Measurements from ENCODE around the gene PFDN6.
"Not testable (repeated sequence)": the region's sequence is repeated elsewhere in the genome, so short reads cannot be mapped to it uniquely, and the experiment has no call there.

PFDN6 gene

DNA sequence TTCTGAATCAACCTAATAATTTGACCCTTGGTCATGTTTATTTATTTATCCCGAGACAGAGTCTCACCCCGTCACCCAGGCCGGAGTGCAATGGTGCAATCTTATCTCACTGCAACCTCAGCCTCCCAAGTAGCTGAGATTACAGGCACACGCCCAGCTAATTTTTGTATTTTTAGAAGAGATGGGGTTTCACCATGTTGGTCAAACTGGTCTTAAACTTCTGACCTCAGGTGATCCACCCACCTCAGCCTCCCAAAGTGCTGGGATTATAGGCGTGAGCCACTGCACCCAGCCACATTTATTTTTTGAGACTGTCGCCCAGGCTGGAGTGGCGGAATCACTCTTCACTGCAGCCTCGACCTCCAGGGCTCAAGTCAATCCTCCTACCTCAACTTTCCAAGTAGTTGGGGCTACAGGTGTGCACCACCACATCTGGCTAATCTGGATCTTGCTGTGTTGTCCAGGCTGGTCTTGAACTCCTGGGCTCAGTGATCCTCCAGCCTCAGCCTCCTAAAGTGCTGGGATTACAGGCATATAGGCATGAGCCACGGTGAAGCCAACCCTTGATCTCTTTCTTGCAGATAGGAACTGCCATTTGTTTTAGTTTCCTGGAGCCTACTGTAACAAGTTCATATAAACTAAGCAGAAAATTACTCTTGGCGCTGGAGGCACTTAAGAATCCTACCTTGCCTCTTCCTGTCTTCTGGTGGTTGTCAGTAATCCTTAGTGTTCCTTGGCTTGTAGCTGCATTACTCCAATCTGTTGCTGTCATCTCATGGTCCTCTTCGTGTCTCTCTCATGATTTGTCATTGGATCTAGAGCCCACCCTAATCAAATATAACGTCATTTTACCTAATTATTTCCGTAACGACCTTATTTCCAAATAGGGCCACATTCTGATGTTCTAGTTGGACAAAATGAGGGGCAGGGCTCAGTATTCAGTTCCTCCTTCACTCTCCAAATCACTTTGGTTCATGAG lies 15.2 kb upstream of the PFDN6 start:
- DNase-seq (ENCODE audit: low spot score), result peak; percentile 62

DNA sequence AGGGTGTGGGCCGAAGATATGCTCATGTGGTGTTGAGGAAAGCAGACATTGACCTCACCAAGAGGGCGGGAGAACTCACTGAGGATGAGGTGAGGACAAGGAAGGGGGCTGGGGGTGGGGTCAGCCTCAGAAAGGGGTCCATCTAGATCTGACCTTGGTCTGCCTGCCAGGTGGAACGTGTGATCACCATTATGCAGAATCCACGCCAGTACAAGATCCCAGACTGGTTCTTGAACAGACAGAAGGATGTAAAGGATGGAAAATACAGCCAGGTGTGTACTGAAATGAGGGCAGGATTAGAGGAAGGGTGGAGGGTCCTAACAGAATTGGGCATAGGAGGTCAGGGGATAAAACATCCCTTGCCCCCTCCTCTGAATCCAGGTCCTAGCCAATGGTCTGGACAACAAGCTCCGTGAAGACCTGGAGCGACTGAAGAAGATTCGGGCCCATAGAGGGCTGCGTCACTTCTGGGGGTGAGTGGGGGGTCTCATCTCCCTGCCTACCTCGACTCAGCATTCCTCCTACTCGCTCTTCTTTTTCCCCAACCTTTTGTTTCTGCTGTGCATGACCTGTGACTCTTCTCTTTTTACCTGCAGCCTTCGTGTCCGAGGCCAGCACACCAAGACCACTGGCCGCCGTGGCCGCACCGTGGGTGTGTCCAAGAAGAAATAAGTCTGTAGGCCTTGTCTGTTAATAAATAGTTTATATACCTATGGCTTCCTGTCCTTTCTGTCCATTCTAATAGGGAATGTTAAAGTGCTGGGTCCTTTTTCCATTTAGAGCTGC lies 13.4 kb upstream of the PFDN6 start:
- peak; percentile 37 for DNase-seq (ENCODE audit: low spot score)

DNA sequence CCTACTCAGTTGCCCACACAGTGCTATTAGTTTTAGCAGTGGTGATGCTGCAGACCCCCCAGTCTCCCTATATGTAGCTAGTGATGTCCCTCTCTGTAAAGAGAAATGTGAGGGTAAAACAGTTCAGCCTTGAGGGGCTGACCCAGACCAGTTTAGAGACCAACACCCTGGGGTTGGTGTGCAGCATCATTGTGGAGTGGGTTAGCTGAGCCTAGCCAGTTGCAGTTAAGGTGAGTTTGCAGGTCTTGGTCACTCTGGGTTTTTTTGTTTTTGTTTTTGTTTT lies 12.9 kb upstream of the PFDN6 start:
- DNase-seq (ENCODE audit: low spot score), result no peak

DNA sequence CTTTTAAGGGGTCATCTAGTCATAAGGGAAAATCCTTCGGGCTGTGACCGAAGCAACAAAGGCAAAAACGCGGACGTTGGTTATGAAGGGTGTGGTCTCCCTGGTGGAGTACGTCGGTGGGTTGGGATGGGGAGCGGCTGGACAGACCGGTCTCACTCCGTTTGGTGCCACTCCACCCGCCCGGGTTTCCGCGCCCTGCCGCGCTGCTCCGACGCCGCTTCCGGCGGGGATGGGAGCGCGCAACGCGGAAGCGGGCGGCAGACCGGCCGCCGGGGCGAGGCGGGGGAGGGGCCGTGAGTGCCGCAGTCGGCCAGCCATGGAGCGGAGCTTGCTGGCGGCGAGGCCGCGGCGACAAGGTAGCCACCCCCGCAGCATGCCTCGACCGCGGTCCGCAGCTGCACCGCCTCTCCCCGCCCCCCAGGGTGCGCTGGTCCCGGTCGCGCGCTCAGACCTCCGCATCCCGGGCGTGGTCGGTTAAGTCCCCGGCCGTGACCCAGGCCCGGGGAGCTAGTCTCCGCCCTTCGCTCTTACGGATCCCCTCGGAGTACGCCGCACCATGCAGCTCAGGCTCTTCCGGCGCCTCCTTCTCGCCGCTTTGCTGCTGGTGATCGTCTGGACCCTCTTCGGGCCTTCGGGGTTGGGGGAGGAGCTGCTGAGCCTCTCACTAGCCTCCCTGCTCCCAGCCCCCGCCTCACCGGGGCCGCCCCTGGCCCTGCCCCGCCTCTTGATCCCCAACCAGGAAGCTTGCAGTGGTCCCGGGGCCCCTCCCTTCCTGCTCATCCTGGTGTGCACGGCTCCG lies 12.3 kb upstream of the PFDN6 start, which contains the start of gene B3GALT4:
B3GALT4 (plus strand) TSS at position 260 of the 799 bp plus-strand sequence; CDS start at position 557, 297 bp downstream.
- DNase-seq (ENCODE audit: low spot score), result peak; percentile 89

DNA sequence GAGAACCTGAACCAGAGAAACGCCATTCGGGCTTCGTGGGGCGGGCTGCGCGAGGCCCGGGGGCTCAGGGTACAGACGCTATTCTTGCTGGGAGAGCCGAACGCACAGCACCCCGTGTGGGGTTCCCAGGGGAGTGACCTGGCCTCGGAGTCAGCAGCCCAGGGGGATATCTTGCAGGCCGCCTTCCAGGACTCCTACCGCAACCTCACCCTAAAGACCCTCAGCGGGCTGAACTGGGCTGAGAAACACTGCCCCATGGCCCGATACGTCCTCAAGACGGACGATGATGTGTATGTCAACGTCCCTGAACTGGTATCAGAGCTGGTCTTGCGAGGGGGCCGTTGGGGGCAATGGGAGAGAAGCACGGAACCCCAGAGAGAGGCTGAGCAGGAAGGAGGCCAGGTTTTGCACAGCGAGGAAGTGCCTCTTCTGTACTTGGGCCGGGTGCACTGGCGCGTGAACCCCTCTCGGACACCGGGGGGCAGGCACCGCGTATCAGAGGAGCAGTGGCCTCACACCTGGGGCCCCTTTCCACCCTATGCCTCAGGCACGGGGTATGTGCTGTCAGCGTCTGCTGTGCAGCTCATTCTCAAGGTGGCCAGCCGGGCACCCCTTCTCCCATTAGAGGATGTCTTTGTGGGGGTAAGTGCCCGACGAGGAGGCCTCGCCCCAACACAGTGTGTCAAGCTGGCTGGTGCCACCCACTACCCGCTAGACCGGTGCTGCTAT lies 11.6 kb upstream of the PFDN6 start:
- peak; percentile 38 for DNase-seq (ENCODE audit: low spot score)

DNA sequence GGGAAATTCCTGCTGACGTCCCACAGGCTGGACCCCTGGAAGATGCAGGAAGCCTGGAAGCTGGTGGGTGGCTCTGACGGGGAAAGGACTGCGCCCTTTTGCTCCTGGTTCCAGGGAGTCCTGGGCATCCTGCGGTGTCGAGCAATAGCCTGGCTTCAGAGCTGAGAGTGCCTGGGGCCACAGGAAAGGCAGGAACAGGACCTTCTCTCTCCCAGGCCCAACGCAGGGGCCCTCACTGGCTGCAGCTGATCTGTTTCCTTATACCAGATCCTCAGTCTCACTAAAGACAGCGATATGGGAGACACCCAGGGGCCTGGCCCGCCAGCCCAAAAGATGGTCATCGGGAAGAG lies 11.0 kb upstream of the PFDN6 start:
- DNase-seq (ENCODE audit: low spot score), result no peak

DNA sequence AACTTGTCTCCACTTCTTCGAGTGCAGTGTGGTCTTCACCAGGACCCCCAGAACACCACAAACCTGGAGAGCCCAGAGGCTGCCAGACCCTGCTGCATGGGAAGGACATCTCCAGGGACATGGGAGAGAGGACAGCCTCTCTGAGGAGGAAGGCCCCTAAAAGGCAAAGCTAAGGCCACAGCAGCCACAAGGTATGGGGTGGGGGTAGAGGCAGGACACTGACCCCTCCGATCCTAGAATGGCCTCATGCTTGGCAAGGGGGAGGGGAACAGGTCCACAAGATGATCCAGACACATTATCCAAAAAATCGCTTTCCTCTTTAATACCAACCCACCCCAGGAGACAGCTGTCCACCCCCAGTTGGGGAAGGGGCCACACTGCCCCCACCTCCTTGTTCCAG lies 10.6 kb upstream of the PFDN6 start:
- DNase-seq (ENCODE audit: low spot score), result no peak

DNA sequence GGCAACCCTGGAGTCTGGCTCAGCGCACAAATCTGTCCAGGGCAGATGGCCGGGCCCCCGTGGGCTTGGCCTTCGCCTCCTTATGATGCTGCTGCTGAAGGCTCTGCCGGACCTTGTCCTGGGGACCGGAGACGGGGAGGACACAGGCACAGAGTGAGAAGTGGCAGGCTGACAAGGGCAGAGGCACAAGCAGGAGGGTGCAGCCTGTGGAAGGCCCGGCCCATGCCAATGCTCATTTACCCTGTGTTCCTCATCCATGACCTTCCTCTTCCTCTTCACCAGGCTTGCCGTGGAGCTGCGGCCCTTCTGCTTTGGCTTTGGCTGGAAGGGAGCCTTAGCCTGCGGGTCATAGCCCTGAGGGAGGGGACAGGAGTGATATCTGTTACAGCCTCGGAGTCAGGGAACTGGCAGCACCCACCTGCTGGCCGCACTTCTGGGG lies 10.1 kb upstream of the PFDN6 start:
- no peak for DNase-seq (ENCODE audit: low spot score)

DNA sequence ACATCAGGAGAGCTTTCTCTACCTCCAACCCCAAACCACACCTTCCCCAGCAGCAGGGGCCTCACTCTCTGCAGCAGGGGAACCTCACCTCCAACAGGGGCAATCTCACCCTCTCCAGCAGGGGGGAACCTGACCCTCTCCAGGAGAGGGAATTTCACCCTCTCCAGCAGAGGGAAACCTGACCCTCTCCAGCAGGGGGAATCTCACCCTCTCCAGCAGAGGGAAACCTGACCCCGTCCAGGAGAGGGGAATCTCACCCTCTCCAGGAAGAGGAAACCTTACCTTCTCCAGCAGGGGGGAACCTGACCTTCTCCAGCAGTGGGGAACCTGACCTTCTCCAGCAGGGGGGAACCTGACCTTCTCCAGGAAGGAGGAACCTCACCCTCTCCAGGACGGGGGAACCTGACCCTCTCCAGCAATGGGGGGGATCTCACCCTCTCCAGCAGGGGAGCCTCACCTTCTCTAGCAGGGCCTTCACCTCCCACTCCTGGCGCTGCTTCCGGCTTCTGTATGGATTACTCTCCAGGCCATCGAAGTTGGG lies 9.4 kb upstream of the PFDN6 start:
- peak; percentile 81 for DNase-seq (ENCODE audit: low spot score)

DNA sequence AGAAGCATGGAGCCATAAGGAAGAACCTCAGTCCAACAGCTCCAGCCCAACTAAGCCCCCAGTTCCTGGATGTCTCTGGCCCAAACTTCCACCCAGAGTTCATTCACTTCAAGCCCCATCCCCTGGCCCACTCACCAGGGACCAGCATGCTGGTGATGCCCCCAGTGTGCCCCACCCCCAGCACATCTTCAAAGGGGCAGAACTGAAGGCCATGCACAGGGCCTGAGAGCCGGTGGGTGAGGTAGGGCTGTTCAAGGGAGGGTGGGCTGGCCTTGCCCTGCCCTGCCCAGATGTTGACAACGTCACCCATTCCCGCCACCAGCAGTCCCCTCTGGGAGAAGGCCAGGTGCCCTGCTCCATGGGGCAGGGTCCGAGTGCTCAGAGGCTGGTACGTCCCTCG lies 8.9 kb upstream of the PFDN6 start:
- no peak for DNase-seq (ENCODE audit: low spot score)

DNA sequence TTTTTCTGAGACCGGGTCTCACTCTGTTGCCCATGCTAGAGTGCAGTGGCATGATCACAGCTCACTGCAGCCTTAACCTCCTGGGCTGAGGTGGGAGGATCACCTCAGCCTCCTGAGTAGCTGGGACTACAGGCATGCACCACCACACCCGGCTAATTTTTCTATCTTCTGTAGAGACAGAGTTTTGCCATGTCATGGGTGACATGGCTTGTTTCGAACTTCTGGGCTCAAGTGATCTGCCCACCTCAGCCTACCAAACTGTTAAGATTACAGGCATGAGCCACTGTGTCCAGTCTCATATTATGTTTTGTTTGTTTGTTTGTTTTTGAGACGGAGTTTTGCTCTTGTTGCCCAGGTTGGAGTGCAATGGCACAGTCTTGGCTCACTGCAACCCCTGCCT lies 4.2 kb upstream of the PFDN6 start:
- not testable (repeated sequence) for DNase-seq (ENCODE audit: low spot score)

DNA sequence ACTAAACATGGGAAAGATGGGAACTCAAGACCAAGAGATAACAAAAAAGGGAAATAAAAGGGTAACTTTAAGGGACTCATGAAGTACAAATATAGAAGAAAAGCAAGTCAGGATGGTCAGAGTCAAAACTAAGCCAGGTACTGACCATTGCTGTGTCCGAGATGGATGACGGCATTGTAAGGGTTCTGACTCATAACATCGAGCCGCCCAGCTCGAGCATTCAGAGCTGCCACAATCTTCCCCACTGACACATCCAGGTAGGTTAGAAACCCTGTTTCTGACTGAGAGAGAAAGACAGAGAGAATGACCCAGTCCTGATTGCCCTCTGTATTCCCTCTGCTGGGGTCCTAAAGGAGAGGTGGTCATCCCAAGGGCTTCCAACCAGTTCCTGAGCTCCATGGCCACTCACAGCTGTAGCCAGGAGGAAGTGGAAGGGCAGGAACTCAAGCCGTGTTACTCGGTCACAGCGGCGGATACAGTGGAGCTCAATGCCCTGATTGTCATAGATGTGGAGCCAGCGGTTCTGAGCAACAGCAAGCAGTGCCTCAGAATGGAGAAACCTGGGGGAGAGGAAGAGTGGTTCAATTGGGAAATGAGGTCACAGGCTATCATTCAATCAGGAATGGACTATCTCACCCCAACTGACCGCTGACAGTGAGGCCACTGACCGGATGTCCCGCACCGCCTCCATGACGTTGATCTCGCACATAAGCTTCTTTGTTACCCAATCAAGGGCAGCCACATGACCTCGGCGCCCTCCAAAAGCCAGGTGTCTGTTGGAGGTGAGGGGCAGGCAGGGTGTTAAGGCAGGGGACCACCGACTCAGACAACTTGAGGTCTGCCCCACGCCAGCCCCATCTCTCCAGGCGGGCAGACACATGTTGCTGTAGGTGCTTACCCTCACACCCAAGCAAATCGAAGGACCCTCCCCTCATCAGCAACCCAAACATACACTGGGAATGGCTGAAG lies 2.2 kb upstream of the PFDN6 start:
- no peak for DNase-seq (ENCODE audit: low spot score)

DNA sequence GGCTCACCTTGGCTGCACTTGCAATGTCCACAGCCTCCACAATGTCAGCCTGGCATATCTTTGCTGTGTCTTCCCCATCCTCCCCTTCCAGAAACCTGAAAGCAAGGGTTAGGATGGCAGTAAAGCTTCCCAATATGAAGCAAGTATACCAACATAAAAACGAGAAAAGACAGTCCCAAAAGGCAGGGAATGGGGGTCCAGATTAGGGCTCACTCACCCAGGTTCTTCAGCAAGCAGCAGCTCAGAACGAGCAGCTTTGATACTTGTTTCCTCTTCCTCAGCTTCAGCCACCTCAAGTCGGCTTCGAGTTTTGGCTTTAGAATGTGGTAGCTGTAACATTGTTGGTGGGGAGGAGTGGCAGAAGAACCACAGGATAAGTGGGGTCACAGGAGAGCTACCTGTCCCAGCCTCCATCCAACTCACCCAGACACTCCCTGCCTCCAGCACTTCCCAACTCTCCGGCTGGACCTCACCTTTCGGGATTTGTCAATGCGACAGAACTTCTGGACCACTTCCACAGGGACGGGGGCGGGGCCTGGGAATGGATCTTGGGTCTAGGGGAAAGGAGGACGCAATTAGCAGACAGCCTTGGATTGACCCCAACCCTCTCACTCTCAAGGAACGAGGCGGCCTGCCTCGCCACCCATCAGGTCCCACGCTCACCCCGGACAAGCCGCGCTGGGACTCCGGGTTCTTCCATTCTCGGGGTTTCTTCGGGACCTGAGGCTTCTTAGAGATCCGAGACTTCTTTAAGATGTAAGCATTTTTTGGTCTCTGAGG lies 1.1 kb upstream of the PFDN6 start:
- no peak for DNase-seq (ENCODE audit: low spot score)

DNA sequence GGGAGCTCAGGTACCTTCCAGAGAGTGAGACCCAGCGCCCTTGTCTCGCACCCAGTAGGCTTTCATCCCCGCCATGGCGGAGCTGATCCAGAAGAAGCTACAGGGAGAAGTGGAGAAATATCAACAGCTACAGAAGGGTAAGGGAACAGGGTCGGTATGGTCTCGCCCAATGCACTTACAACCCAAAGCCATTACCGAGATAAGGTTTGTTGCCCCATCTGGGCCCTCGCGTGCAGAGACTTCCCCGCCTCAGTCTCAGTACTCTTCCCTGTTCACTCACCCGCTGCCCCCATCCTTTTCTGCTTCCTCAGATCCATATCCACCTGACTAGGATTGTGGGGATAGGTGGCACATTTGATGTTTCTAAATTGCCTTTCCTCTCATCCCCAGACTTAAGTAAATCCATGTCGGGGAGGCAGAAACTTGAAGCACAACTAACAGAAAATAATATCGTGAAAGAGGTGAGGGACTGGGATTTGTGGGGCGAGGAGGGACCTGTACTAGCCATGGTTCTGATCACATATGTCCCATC lies 449 bp downstream of the PFDN6 start:
- no peak for DNase-seq (ENCODE audit: low spot score)

DNA sequence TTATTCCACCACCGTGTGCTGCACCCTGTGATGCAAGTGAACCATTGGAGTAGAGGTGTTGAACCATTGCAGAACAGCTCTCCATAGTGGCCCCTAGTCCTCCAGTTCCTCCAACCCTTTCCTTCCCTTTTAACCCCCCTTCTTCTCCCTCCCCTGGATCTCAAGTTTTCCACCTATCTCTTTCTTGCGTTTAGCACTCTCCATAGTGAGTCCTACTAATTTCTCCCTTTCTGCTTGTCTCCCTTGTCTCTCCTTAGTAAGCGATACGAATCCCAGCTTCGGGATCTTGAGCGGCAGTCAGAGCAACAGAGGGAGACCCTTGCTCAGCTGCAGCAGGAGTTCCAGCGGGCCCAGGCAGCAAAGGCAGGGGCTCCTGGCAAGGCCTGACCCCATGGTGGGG lies 1.1 kb downstream of the PFDN6 start:
- DNase-seq (ENCODE audit: low spot score), result no peak

DNA sequence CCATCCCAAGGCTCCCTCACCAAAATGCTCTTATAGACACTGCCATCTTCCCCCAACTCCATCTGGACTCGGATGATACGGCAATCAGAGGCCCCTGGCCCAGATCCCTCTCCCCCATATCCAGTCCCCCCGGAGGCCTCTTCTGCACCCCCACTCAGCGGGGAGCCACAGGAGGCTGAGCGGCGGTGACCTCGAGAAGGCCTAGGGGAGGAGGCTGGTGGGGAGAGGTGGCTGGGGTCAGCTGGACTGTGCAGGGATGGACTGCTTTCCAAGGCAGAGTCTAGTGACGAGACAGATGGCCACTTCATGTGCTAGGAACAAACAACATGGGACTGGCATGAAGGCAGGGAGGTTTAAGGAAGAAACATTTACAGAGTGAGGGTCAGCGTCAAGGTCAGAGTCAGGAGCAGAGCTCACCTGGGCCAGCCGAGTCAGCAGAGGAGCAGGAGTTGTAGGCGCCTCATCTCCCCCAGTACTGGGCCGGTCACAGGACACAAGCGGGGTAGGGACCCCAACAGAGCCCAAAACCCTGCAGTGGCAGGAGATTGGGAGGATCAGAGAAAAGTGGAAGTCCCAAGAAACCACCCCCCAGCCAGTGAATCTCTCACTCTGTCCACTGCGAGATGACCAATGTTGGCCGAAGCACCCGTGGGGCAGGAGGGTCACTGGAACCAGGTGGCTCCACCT lies 3.7 kb downstream of the PFDN6 start:
- DNase-seq (ENCODE audit: low spot score), result no peak

DNA sequence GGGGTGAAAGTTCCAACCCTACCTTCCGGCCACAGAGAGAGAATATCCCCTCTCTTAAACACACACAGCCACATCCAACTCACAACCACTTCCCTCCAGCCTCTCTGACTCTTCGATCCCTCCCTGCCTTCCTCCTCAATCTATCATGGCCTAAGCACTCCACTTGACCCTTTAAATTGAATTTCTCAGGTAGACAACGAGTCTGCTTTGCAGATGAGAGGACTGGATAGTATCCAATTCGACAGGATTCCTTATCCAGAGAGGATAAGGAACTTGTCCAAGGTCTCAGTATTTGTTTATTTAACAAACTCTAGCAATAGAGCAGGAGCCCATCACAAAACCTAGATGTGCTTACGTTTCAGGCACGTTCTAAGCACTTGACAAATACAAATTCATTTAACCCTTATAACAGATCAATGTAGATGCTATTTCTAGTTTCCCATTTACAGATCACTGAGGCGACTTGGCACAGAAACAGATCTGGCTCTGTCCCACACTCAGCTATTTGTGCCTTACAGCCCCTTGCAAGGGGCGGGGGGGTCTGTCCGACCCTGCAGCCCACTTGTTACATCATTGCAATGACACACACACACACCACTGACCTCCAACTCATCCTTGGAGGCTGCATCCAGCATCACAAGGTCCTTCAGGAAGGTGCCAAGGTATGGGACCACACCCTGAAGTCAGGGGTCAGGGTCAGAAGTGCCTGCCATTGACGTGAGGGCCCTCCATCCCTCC lies 4.9 kb downstream of the PFDN6 start:
- DNase-seq (ENCODE audit: low spot score), result no peak
